H9 (cell line): ENCODE measurements around the gene OR52H1. TPM values are rescaled to one million over a fixed set of nuclear protein-coding genes. Genes with fewer than 3 reads are reported as not detected.

Experiments used
- DNase-seq: peaks from one replicate; pipeline ENCODE4 v3.0.0-alpha.2; 2017
- H2AFZ ChIP-seq: one replicate; pipeline ENCODE4 v1.6.1; 2013; ENCODE audit warnings: mild to moderate bottlenecking, low read length, control low read depth, moderate library complexity
- H2AK5ac ChIP-seq: 2 replicates; pipeline ENCODE4 v1.6.1; 2013; ENCODE audit warnings: low read length, control low read depth, mixed read lengths; ENCODE audit not compliant: insufficient read length
- H2BK120ac ChIP-seq: one replicate; pipeline ENCODE4 v1.6.1; 2013; ENCODE audit warnings: low read depth, mild to moderate bottlenecking, low read length, control low read depth, inconsistent platforms; ENCODE audit not compliant: poor library complexity, severe bottlenecking
- H2BK12ac ChIP-seq: 2 replicates; pipeline ENCODE4 v1.6.1; 2013; ENCODE audit warnings: low read length, control low read depth, mixed read lengths, low read depth; ENCODE audit not compliant: insufficient read length
- H2BK15ac ChIP-seq: 2 replicates; pipeline ENCODE4 v1.6.1; 2013; ENCODE audit warnings: low read depth, low read length, control low read depth
- H2BK20ac ChIP-seq: one replicate; pipeline ENCODE4 v1.6.1; 2013; ENCODE audit warnings: low read depth, mild to moderate bottlenecking, low read length, control low read depth, inconsistent platforms; ENCODE audit not compliant: poor library complexity, severe bottlenecking
- H2BK5ac ChIP-seq: 2 replicates; pipeline ENCODE4 v1.6.1; 2013; ENCODE audit warnings: low read length, control low read depth, mixed read lengths; ENCODE audit not compliant: insufficient read length
- H3K14ac ChIP-seq: 2 replicates; pipeline ENCODE4 v1.6.1; 2013; ENCODE audit warnings: low read length, control low read depth; ENCODE audit not compliant: insufficient read depth
- H3K18ac ChIP-seq: 2 replicates; pipeline ENCODE4 v1.6.1; 2013; ENCODE audit warnings: low read depth, mild to moderate bottlenecking, mixed read lengths, low read length, control low read depth; ENCODE audit not compliant: insufficient read length
- H3K23ac ChIP-seq: 2 replicates; pipeline ENCODE4 v1.6.1; 2013; ENCODE audit warnings: low read length, control low read depth, mixed read lengths, low read depth; ENCODE audit not compliant: insufficient read length
- H3K23me2 ChIP-seq: 2 replicates; pipeline ENCODE4 v1.6.1; 2013; ENCODE audit warnings: low read depth, mild to moderate bottlenecking, mixed read lengths, low read length, control low read depth; ENCODE audit not compliant: insufficient read length, poor library complexity, severe bottlenecking
- H3K27ac ChIP-seq: 2 replicates; pipeline ENCODE4 v1.5.1; 2013; ENCODE audit warnings: low read length, control low read depth, mixed read lengths, low read depth; ENCODE audit not compliant: insufficient read length
- H3K27me3 ChIP-seq: 2 replicates; pipeline ENCODE4 v1.6.1; 2013; ENCODE audit warnings: low read length, control low read depth, inconsistent platforms; ENCODE audit not compliant: insufficient read depth
- H3K4ac ChIP-seq: 2 replicates; pipeline ENCODE4 v1.6.1; 2013; ENCODE audit warnings: low read depth, mild to moderate bottlenecking, control low read depth, inconsistent platforms, low read length, moderate library complexity
- H3K4me1 ChIP-seq: 2 replicates; pipeline ENCODE4 v1.6.1; 2013; ENCODE audit warnings: low read length, control low read depth, inconsistent platforms; ENCODE audit not compliant: insufficient read depth
- H3K4me2 ChIP-seq: 2 replicates; pipeline ENCODE4 v1.6.1; 2013; ENCODE audit warnings: low read length, control low read depth, mixed read lengths; ENCODE audit not compliant: insufficient read length, insufficient read depth
- H3K56ac ChIP-seq: 2 replicates; pipeline ENCODE4 v1.6.1; 2013; ENCODE audit warnings: low read depth, mild to moderate bottlenecking, mixed read lengths, low read length, control low read depth; ENCODE audit not compliant: insufficient read length
- H3K79me1 ChIP-seq: 2 replicates; pipeline ENCODE4 v1.6.1; 2013; ENCODE audit warnings: low read depth, mild to moderate bottlenecking, moderate library complexity, low read length, control low read depth, inconsistent platforms; ENCODE audit not compliant: insufficient read depth, poor library complexity, severe bottlenecking
- H3K79me2 ChIP-seq: 2 replicates; pipeline ENCODE4 v1.6.1; 2013; ENCODE audit warnings: low read length, control low read depth, inconsistent platforms; ENCODE audit not compliant: insufficient read depth
- H3K9ac ChIP-seq: 2 replicates; pipeline ENCODE4 v1.6.1; 2013; ENCODE audit warnings: low read length, control low read depth, mixed read lengths; ENCODE audit not compliant: insufficient read length; ENCODE audit errors: extremely low read depth
- H3K9me3 ChIP-seq: one replicate; pipeline ENCODE4 v1.6.1; 2013; ENCODE audit warnings: low read depth, low read length, inconsistent platforms; ENCODE audit not compliant: control insufficient read depth
- H3T11ph ChIP-seq: one replicate; pipeline ENCODE4 v1.6.1; 2013; ENCODE audit warnings: mild to moderate bottlenecking, low read length, control low read depth, inconsistent platforms
- H4K20me1 ChIP-seq: one replicate; pipeline ENCODE4 v1.6.1; 2013; ENCODE audit not compliant: control insufficient read depth, insufficient read length, insufficient read depth
- H4K5ac ChIP-seq: 2 replicates; pipeline ENCODE4 v1.6.1; 2013; ENCODE audit warnings: low read depth, mild to moderate bottlenecking, mixed read lengths, low read length, control low read depth; ENCODE audit not compliant: insufficient read length
- H4K8ac ChIP-seq: replicated peaks from 2 replicates; pipeline ENCODE4 v1.6.1; 2013; ENCODE audit warnings: low read length, control low read depth, mixed read lengths, low read depth; ENCODE audit not compliant: insufficient read length
- H4K91ac ChIP-seq: 2 replicates; pipeline ENCODE4 v1.6.1; 2013; ENCODE audit warnings: low read depth, mild to moderate bottlenecking, moderate library complexity, mixed read lengths, low read length, control low read depth; ENCODE audit not compliant: insufficient read length
- H3K27ac Mint-ChIP-seq, 3 experiments: 2 replicates in 2 of 3; 3 replicates in 1 of 3; pipeline ENCODE4 v1.8.0; 2020 to 2021; ENCODE audit warnings: mixed read lengths in 3 of 3, mild to moderate bottlenecking in 1 of 3, moderate library complexity in 1 of 3
- H3K27me3 Mint-ChIP-seq: 2 replicates; pipeline ENCODE4 v1.8.0; 2021; ENCODE audit warnings: low read depth, mild to moderate bottlenecking, moderate library complexity, mixed read lengths
- H3K36me3 Mint-ChIP-seq, 3 experiments: 2 replicates in 2 of 3; 3 replicates in 1 of 3; pipeline ENCODE4 v1.8.0; 2020 to 2021; ENCODE audit warnings: low read depth in 3 of 3, mixed read lengths in 3 of 3; ENCODE audit not compliant: insufficient read depth in 1 of 3
- H3K4me1 Mint-ChIP-seq, 2 experiments: 2 replicates each; pipeline ENCODE4 v1.8.0; 2020; ENCODE audit warnings: mixed read lengths in 2 of 2
- H3K4me3 Mint-ChIP-seq, 2 experiments: 2 replicates in 1 of 2; 3 replicates in 1 of 2; pipeline ENCODE4 v1.8.0; 2020 to 2021; ENCODE audit warnings: mild to moderate bottlenecking in 2 of 2, mixed read lengths in 2 of 2, moderate library complexity in 1 of 2
- H3K9me3 Mint-ChIP-seq, 2 experiments: 2 replicates in 1 of 2; 3 replicates in 1 of 2; pipeline ENCODE4 v1.8.0; 2020; ENCODE audit warnings: mild to moderate bottlenecking in 2 of 2, mixed read lengths in 2 of 2, moderate library complexity in 1 of 2
- WGBS: extraction: QIAGEN DNeasy Blood & Tissue Kit; methylation state at CpG from one replicate; pipeline ENCODE4 v1.1.7; 2013; ENCODE audit warnings: missing lambda C conversion rate, low lambda C conversion rate, mixed read lengths; ENCODE audit not compliant: insufficient read length; ENCODE audit errors: extremely low coverage; 5-methylcytosine and 5-hydroxymethylcytosine counted together
- total RNA-seq: library from RNA; stranded (reverse); gene quantifications from 2 replicates; pipeline ENCODE4 v1.2.1, GENCODE V29; 2021
- TF ChIP-seq, protein P1 (sequence below): fragments of 200-600 bp; sonication (generic); conservative IDR thresholded peaks from 3 replicates; pipeline ENCODE4 v1.8.0; 2021; ENCODE audit warnings: antibody characterized with exemption, mild to moderate bottlenecking

OR52H1 gene
- total RNA-seq, 1 experiment from 2014 or later, result not detected

DNA sequence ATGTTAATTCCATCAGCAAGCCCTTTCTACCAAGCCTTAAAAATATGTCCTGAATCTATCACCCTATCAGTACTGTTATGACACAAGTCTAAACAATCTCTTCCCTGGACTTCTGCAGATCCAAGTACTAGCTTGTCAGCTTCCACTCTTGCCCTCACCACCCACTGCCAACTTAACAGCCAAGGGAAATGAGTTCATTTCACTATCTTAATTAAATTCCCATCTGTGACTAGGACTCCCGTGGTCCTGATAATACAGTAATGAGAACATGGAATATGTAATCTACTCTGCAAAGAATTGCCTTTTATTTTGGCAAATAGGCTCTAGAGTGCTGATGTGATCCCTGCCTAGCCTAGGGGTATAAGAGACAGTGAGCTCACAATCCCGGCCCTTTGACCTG is 48.7 kb downstream of the OR52H1 start:
- H3K4me1 Mint-ChIP-seq, result peaks cover 0 to 5% of the 10 kb centered on the region in 2 experiments; a peak in 2 of 4 replicates
- no peak overlapping the region for H2BK20ac ChIP-seq

More for the DNA sequence above, 48.7 kb downstream of the OR52H1 start:
- Histone ChIP-seq H4K5ac (no peak overlapping the region), H3K4me2 (no peak overlapping the region), H3K14ac (no peak overlapping the region), H2AK5ac (no peak overlapping the region), H3K27me3 (no peaks in the 10 kb centered on the region), H3K9ac (no peak overlapping the region), H3K23me2 (no peaks in the 10 kb centered on the region), H4K20me1 (no peaks in the 10 kb centered on the region), H2BK5ac (no peak overlapping the region), H3K23ac (no peak overlapping the region), H2BK15ac (no peak overlapping the region), H3K18ac (no peak overlapping the region), H3K4ac (no peak overlapping the region), H4K91ac (no peak overlapping the region), H4K8ac (no peak overlapping the region), H3K79me2 (no peaks in the 10 kb centered on the region), H3K4me1 (no peaks in the 10 kb centered on the region), H3K9me3 (no peaks in the 10 kb centered on the region), H3K27ac (no peak overlapping the region), H3K56ac (no peak overlapping the region), H2BK12ac (no peak overlapping the region), H3K79me1 (no peaks in the 10 kb centered on the region), H2BK120ac (no peak overlapping the region), H3T11ph (no peak overlapping the region), H2AFZ (no peak overlapping the region)
- Mint-ChIP-seq H3K36me3 (no peaks in the 10 kb centered on the region), H3K9me3 (no peaks in the 10 kb centered on the region), H3K27me3 (no peaks in the 10 kb centered on the region), H3K27ac (no peak overlapping the region), H3K4me3 (no peak overlapping the region)
- no CpG with 5 or more reads among the region's 2 CpGs for WGBS
- no peak for DNase-seq
- TF ChIP-seq, protein P1, sequence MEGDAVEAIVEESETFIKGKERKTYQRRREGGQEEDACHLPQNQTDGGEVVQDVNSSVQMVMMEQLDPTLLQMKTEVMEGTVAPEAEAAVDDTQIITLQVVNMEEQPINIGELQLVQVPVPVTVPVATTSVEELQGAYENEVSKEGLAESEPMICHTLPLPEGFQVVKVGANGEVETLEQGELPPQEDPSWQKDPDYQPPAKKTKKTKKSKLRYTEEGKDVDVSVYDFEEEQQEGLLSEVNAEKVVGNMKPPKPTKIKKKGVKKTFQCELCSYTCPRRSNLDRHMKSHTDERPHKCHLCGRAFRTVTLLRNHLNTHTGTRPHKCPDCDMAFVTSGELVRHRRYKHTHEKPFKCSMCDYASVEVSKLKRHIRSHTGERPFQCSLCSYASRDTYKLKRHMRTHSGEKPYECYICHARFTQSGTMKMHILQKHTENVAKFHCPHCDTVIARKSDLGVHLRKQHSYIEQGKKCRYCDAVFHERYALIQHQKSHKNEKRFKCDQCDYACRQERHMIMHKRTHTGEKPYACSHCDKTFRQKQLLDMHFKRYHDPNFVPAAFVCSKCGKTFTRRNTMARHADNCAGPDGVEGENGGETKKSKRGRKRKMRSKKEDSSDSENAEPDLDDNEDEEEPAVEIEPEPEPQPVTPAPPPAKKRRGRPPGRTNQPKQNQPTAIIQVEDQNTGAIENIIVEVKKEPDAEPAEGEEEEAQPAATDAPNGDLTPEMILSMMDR, result no peak

Other genes starting within 250 kb of the OR52H1 start
- gene OR51B4, start 246.6 kb downstream of the OR52H1 start, total RNA-seq, result not detected in 2 replicates
- not detected in 2 replicates for gene OR51B2, start 224.2 kb downstream of the OR52H1 start, total RNA-seq
- not detected in 2 replicates for gene OR51B5, start 205.0 kb downstream of the OR52H1 start, total RNA-seq
- gene OR51B6, start 197.0 kb downstream of the OR52H1 start, total RNA-seq, result not detected in 2 replicates
- gene OR51M1, start 164.7 kb downstream of the OR52H1 start, total RNA-seq, result not detected in 2 replicates
- gene OR51Q1, start 126.4 kb downstream of the OR52H1 start, total RNA-seq, result not detected in 2 replicates
- gene OR51I1, start 107.0 kb downstream of the OR52H1 start, total RNA-seq, result not detected in 2 replicates
- gene OR51I2, start 99.2 kb downstream of the OR52H1 start, total RNA-seq, result not detected in 2 replicates
- not detected in 2 replicates for gene OR52D1, start 59.9 kb downstream of the OR52H1 start, total RNA-seq
- not detected in 2 replicates for gene UBQLN3, start 38.6 kb downstream of the OR52H1 start, total RNA-seq
- not detected in 2 replicates for gene UBQLNL, start 31.8 kb downstream of the OR52H1 start, total RNA-seq
- gene OR52B6, start 32.3 kb upstream of the OR52H1 start, total RNA-seq, result not detected in 2 replicates
- 14.1 and 17.9 TPM in 2 replicates for gene TRIM6, start 48.1 kb upstream of the OR52H1 start, total RNA-seq
- 0.35 and 0.59 TPM in 2 replicates for gene TRIM34, start 76.5 kb upstream of the OR52H1 start, total RNA-seq
- gene TRIM5, start 136.5 kb upstream of the OR52H1 start, total RNA-seq, result 21.3 and 21.5 TPM in 2 replicates
- 78.6 and 79.9 TPM in 2 replicates for gene TRIM22, start 141.2 kb upstream of the OR52H1 start, total RNA-seq
- not detected in 2 replicates for gene OR56B1, start 187.9 kb upstream of the OR52H1 start, total RNA-seq
- not detected in 2 replicates for gene OR52N4, start 205.7 kb upstream of the OR52H1 start, total RNA-seq
- not detected in 2 replicates for gene OR52N5, start 234.8 kb upstream of the OR52H1 start, total RNA-seq
- not detected in 2 replicates for gene OR52N1, start 242.7 kb upstream of the OR52H1 start, total RNA-seq